Activated CD4-positive, alpha-beta memory T cell treated with anti-CD3 and anti-CD28 coated beads for 36 hours (primary cell): ENCODE results near the gene AGXT. TPM values are rescaled to one million over a fixed set of nuclear protein-coding genes. Genes with fewer than 3 reads are reported as not detected.

Source experiments
- CTCF ChIA-PET: fragments of 350-600 bp; sonication (Branson Sonifier 250); formaldehyde crosslinking; loops from one replicate; lab custom pipeline; 2021; ENCODE audit warnings: antibody characterized with exemption, inconsistent platforms; lab: Charles Lee
- POLR2A ChIA-PET: fragments of 350-600 bp; sonication (Branson Sonifier 250); formaldehyde crosslinking; loops from one replicate; lab custom pipeline; 2021; ENCODE audit warnings: antibody characterized with exemption; lab: Charles Lee
- DNase-seq: peaks from one replicate; pipeline ENCODE4 v3.0.0-alpha.2; 2020
- H3K27ac Mint-ChIP-seq: one replicate; pipeline ENCODE4 v1.8.0; 2021; ENCODE audit warnings: mixed read lengths
- H3K27me3 Mint-ChIP-seq: one replicate; pipeline ENCODE4 v1.8.0; 2021; ENCODE audit warnings: mixed read lengths
- H3K36me3 Mint-ChIP-seq: one replicate; pipeline ENCODE4 v1.8.0; 2021; ENCODE audit warnings: mixed read lengths
- H3K4me1 Mint-ChIP-seq: one replicate; pipeline ENCODE4 v1.8.0; 2021; ENCODE audit warnings: low read depth, mixed read lengths
- H3K4me3 Mint-ChIP-seq: one replicate; pipeline ENCODE4 v1.8.0; 2021; ENCODE audit warnings: mild to moderate bottlenecking, mixed read lengths
- H3K9me3 Mint-ChIP-seq: one replicate; pipeline ENCODE4 v1.8.0; 2021; ENCODE audit warnings: mixed read lengths
- intact Hi-C: fragments of 100-400 bp; cut with micrococcal nuclease; formaldehyde crosslinking; loops from one replicate; pipeline ENCODE4 v1.15.1; 2023
- total RNA-seq, 2 experiments: library from RNA; stranded (reverse); gene quantifications; one replicate each; pipeline ENCODE4 v1.2.3, GENCODE V29; 2021

Gene AGXT
- total RNA-seq, 2 experiments from 2014 or later = not detected

- POLR2A ChIA-PET = no interaction called here
- CTCF ChIA-PET = no interaction called here
- no peaks in the 10 kb centered on the region for H3K4me1 Mint-ChIP-seq
- peaks cover 13% of the 10 kb centered on the region for H3K9me3 Mint-ChIP-seq
- intact Hi-C loops = no loop called here
- peaks cover 3% of the 10 kb centered on the region for H3K36me3 Mint-ChIP-seq
- DNase-seq = no peak
- peaks cover 3% of the 10 kb centered on the region for H3K27me3 Mint-ChIP-seq
- H3K4me3 Mint-ChIP-seq = no peak overlapping the region
- H3K27ac Mint-ChIP-seq = no peak overlapping the region
These were observed 10.3 kb upstream of the AGXT start for GRCh38 chr2:240858321-240858720.

GRCh38 chr2:240858871-240859270 is 9.8 kb upstream of the AGXT start:
- Mint-ChIP-seq H3K9me3 (peaks cover 13% of the 10 kb centered on the region), H3K4me3 (no peak overlapping the region), H3K36me3 (peaks cover 3% of the 10 kb centered on the region), H3K27me3 (peaks cover 3% of the 10 kb centered on the region), H3K4me1 (no peaks in the 10 kb centered on the region), H3K27ac (no peak overlapping the region)
- intact Hi-C loops = no loop called here
- CTCF ChIA-PET = no interaction called here
- POLR2A ChIA-PET = no interaction called here
- no peak for DNase-seq

DNA sequence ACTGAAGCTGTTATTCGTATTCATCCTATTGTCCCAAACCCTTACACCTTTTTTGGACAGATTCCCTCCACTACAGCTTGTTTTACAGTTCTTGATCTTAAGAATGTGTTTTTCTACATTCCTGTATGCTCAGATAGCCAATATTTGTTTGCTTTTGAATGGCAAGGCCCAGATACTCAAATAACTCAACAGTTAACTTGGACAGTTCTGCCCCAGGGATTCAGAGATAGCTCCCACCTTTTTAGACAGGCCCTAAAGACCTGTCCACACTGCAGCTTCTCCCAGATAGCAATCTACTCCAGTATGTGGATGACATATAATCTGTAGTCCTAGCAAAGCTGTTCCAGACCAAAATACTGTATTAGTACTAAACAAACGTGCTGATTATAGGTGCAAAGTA is 7.1 kb upstream of the AGXT start:
- intact Hi-C loops = no loop called here
- POLR2A ChIA-PET = no interaction called here
- H3K4me3 Mint-ChIP-seq = no peak overlapping the region
- DNase-seq = no peak
- no peaks in the 10 kb centered on the region for H3K9me3 Mint-ChIP-seq
- H3K27ac Mint-ChIP-seq = no peak overlapping the region
- CTCF ChIA-PET = interaction anchor here (0.6 to 2.2 kb wide), 3 partner anchors 10 to 524 kb away, joined by 3 to 13 read pairs (median 6); no protein-coding TSS in a partner anchor
- peaks cover 3% of the 10 kb centered on the region for H3K27me3 Mint-ChIP-seq
- no peaks in the 10 kb centered on the region for H3K4me1 Mint-ChIP-seq
- no peaks in the 10 kb centered on the region for H3K36me3 Mint-ChIP-seq

GRCh38 chr2:240864475-240864874 is 4.1 kb upstream of the AGXT start:
- POLR2A ChIA-PET = no interaction called here
- intact Hi-C loops = no loop called here
- no peaks in the 10 kb centered on the region for H3K36me3 Mint-ChIP-seq
- H3K4me3 Mint-ChIP-seq = no peak overlapping the region
- CTCF ChIA-PET = no interaction called here
- H3K9me3 Mint-ChIP-seq = no peaks in the 10 kb centered on the region
- no peaks in the 10 kb centered on the region for H3K4me1 Mint-ChIP-seq
- H3K27me3 Mint-ChIP-seq = no peaks in the 10 kb centered on the region
- DNase-seq = no peak
- no peak overlapping the region for H3K27ac Mint-ChIP-seq

DNA sequence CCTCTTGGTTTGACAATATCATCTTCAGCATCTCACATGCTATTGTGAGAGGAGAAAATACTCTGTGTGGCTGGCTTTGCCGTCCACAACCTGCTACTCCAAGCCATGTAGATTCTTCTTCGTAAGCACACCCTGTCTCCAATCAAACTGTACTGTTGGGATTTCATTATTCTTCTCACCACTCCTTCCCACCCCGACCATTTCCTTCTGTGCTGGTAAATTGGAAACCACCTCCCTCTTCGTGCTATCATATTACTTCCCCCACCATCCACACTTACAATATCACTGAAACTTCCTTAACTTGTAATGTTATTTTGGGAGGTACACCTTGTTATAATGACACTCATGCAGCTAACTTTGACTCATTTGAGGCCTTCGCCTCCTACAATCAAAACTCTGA is 3.2 kb upstream of the AGXT start:
- no peaks in the 10 kb centered on the region for H3K27me3 Mint-ChIP-seq
- intact Hi-C loops = no loop called here
- DNase-seq = no peak
- ChIA-PET CTCF (no interaction called here), POLR2A (no interaction called here)
- no peaks in the 10 kb centered on the region for H3K9me3 Mint-ChIP-seq
- H3K4me1 Mint-ChIP-seq = no peaks in the 10 kb centered on the region
- H3K4me3 Mint-ChIP-seq = no peak overlapping the region
- no peaks in the 10 kb centered on the region for H3K36me3 Mint-ChIP-seq
- no peak overlapping the region for H3K27ac Mint-ChIP-seq

- Mint-ChIP-seq H3K27ac (no peak overlapping the region), H3K27me3 (no peaks in the 10 kb centered on the region), H3K36me3 (no peaks in the 10 kb centered on the region), H3K4me1 (no peaks in the 10 kb centered on the region), H3K9me3 (no peaks in the 10 kb centered on the region), H3K4me3 (no peak overlapping the region)
- intact Hi-C loops = no loop called here
- ChIA-PET POLR2A (no interaction called here), CTCF (no interaction called here)
- no peak for DNase-seq
These were observed 708 bp downstream of the AGXT start for GRCh38 chr2:240869109-240869955.

- H3K36me3 Mint-ChIP-seq = no peaks in the 10 kb centered on the region
- DNase-seq = no peak
- no peak overlapping the region for H3K27ac Mint-ChIP-seq
- H3K4me1 Mint-ChIP-seq = no peaks in the 10 kb centered on the region
- POLR2A ChIA-PET = interaction anchor here (0.6 kb wide), 1 partner anchor 583 kb away, joined by 3 read pairs; no protein-coding TSS in a partner anchor
- no peaks in the 10 kb centered on the region for H3K27me3 Mint-ChIP-seq
- CTCF ChIA-PET = no interaction called here
- intact Hi-C loops = no loop called here
- H3K4me3 Mint-ChIP-seq = no peak overlapping the region
- no peaks in the 10 kb centered on the region for H3K9me3 Mint-ChIP-seq
These were observed 1.6 kb downstream of the AGXT start for GRCh38 chr2:240869956-240870875.

GRCh38 chr2:240871071-240871958 is 2.7 kb downstream of the AGXT start:
- Mint-ChIP-seq H3K27ac (no peak overlapping the region), H3K27me3 (no peaks in the 10 kb centered on the region), H3K9me3 (no peaks in the 10 kb centered on the region), H3K4me3 (no peak overlapping the region), H3K36me3 (no peaks in the 10 kb centered on the region), H3K4me1 (no peaks in the 10 kb centered on the region)
- ChIA-PET CTCF (interaction anchor here (1.0 kb wide), 1 partner anchor 20 kb away, joined by 4 read pairs; no protein-coding TSS in a partner anchor), POLR2A (no interaction called here)
- intact Hi-C loops = no loop called here
- no peak for DNase-seq

GRCh38 chr2:240872317-240873097 is 3.9 kb downstream of the AGXT start:
- H3K36me3 Mint-ChIP-seq = no peaks in the 10 kb centered on the region
- CTCF ChIA-PET = interaction anchor here (1.0 kb wide), 1 partner anchor 21 kb away, joined by 4 read pairs; no protein-coding TSS in a partner anchor
- no peak for DNase-seq
- H3K4me1 Mint-ChIP-seq = no peaks in the 10 kb centered on the region
- no peak overlapping the region for H3K27ac Mint-ChIP-seq
- H3K27me3 Mint-ChIP-seq = no peaks in the 10 kb centered on the region
- intact Hi-C loops = no loop called here
- no peak overlapping the region for H3K4me3 Mint-ChIP-seq
- H3K9me3 Mint-ChIP-seq = no peaks in the 10 kb centered on the region
- POLR2A ChIA-PET = no interaction called here

DNA sequence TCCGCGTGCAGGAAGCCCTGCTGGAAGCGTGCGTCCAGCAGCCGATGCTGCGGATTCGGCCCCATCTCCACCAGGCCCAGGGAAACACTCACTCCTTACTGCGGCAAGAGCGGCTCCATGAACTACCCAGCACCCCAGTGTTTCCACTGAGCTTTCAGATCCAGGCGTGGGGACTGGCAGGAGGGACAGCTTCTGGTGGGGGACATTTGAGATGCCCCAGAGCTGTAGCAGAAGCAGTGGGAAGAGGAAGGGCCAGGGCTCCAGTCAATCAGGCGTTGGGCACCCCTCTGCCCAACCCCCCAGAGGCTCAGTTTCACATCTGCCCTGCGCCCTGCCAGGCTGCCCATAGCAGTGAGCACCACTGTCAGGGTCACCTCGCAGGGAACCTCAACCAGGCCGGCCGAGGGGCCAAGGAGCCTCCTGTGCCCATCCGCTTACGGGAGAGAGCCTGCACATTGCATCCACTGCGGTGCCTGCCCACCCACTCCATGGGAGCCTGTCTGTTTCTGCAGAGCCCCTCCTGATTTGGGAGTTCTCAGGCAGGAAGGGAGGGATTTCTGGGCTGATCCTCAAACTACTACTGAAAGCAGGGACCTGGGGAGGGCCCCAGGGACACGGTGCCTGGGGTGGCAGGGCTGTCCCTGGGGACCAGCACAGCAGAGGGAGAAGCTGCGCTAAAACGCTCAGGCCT is 4.6 kb downstream of the AGXT start:
- ChIA-PET POLR2A (no interaction called here), CTCF (no interaction called here)
- Mint-ChIP-seq H3K36me3 (no peaks in the 10 kb centered on the region), H3K4me3 (no peak overlapping the region), H3K4me1 (no peaks in the 10 kb centered on the region), H3K27ac (no peak overlapping the region), H3K9me3 (no peaks in the 10 kb centered on the region), H3K27me3 (no peaks in the 10 kb centered on the region)
- DNase-seq = no peak
- intact Hi-C loops = no loop called here
